ENCODE measurements around the gene GOLPH3.
"Not testable (repeated sequence)": the region's sequence is repeated elsewhere in the genome, so short reads cannot be mapped to it uniquely, and the experiment has no call there.

The GOLPH3 gene

DNA sequence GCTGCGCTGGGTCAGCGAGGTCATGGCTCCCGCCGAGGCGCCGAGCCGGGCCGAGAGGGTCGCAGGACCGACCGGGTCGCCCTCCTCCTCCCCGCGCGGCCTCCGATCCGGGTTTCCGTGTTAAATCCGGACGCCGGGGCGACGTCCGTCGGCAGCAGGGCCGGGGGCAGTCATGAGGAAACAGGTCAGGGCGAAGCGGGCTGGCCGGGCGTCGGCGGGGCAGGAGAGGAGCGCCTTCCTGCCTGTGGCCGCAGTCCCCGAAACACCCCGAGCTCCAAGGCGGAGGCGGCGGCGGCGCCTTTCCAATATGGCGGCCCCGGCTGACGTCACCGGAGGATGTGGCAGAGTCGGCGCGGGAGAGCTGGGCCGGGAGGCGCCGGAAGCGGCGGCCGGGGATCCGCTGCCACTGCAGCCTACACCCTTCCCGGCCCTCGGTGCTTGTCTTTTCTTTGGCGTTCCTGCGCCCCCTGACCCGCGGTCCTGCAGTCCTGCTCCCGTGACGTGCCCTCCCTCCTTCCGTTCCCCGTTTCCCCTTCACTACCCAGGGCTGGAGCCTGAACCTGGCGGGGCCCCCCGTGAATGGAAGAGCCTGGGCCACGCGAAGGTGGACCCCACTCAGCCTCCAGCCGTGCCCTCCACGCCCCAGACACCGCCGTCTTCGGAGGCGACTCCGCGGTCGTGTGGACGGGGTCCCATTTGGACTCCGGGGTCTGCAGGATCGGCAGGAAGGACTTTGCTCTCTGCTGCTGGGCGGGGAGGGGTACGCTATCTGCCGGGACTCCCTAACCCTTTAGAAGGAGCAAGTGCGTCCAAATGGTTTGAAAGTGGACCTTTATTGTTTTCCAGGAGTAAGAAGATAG, at the start of gene GOLPH3:
GOLPH3 (minus strand) TSS at position 309 of the 860 bp plus-strand sequence; CDS start at position 24, 285 bp downstream.
- in situ Hi-C loops (cut with MboI; ENCODE audit: low sequenced_read_pairs), result no loop called here

GRCh38 chr5:32222723-32223470, 48.8 kb upstream of the GOLPH3 start:
- in situ Hi-C loops (cut with MboI; ENCODE audit: low sequenced_read_pairs), result no loop called here

- in situ Hi-C loops (cut with MboI; ENCODE audit: low sequenced_read_pairs), result no loop called here
Measured at GRCh38 chr5:32217886-32218396, 43.8 kb upstream of the GOLPH3 start.

- in situ Hi-C loops (cut with MboI; ENCODE audit: low sequenced_read_pairs), result not testable (repeated sequence)
Measured at GRCh38 chr5:32214344-32214743, 40.2 kb upstream of the GOLPH3 start.

DNA sequence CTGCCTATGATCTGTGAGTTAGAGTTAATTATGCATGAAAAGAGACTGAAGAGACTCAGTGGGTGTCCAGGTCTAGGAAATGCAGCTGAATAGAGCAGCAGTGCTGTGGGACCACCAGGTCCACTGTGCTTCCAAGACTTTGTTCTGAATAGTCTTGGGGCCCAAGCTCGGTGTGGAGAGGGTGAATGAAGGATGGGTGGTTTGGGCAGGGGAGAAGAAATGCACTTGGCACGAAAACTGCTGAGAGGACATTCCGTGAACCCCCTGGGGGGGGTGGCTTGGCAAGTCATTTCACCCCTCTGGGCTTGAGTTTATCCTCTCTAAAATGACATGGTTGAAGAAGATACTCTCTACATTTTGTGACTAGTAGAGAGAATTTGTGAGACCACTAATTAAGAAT, 36.0 kb upstream of the GOLPH3 start:
- in situ Hi-C loops (cut with MboI; ENCODE audit: low sequenced_read_pairs), result no loop called here

- in situ Hi-C loops (cut with MboI; ENCODE audit: low sequenced_read_pairs), result not testable (repeated sequence)
Measured at GRCh38 chr5:32208837-32209236, 34.7 kb upstream of the GOLPH3 start.

DNA sequence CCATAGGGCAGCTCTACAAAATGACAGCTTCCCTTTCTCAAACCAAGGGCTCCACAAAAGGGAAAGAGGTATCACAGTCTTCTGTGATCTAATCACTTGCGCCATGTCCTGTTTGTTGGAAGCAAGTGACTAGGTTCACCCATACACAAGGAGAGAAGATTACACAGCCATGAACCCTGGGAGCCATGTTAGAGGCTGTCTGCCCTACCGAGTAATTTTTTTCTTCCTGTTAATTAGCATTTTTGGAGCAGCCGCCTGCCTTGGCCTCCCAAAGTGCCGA, 33.2 kb upstream of the GOLPH3 start:
- in situ Hi-C loops (cut with MboI; ENCODE audit: low sequenced_read_pairs), result no loop called here

DNA sequence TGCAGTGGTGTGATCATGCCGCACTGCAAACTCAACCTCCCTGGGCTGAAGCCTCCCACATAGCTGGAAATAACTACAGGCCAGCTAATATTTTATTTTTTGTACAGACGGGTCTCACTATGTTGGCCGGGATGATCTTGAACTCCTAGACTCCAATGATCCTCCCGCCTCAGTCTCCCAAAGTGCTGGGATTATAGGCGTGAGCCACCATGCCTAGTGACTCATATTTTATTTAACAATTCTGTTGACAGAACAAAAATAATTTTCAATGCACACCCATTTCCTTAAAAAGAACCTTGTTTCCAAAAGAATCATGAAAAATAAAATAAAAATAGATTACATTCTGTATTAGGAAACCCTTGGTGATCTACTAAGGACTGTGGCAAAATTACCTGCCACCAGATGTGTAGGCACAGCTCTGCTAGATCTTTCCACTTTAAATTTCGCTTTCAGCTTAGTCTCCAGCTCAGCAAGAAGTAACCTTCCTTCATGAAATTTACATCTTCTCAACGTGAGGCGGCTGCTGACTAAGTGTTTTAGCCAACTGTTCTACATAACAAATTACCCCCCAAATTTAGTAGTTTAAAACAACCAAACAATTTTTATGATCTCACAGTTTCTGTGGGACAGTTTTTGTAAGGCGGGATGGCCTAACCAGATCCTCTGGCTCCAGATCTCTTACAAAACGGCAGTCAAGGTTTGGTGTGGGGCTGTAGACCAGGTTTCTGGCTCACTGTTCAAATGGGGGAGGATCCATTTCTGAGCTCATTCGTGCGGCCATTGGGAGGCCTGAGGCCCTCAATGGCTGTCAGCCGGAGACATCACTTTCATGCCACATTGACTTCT, 32.6 kb upstream of the GOLPH3 start:
- in situ Hi-C loops (cut with MboI; ENCODE audit: low sequenced_read_pairs), result no loop called here

GRCh38 chr5:32206053-32206452, 31.9 kb upstream of the GOLPH3 start:
- in situ Hi-C loops (cut with MboI; ENCODE audit: low sequenced_read_pairs), result no loop called here

DNA sequence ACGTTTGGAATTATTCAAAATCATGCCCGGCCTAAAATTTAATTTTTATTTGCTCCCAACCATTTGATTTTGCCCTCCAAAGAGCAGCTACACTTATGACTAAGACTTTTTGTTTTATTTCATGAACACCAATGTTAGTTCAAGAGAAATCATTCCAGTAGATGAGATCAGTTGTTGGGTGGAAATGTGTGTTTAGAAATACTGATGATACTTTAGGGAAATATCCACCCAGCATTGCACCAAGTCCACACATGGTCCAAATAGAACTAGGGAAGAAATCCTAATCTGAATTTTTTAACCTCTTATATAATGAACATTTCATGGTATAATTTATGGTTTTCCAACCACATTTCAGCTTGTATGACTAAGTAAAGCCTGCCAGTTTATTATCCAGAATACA, 28.3 kb upstream of the GOLPH3 start:
- in situ Hi-C loops (cut with MboI; ENCODE audit: low sequenced_read_pairs), result no loop called here

GRCh38 chr5:32201122-32201753, 27.1 kb upstream of the GOLPH3 start:
- in situ Hi-C loops (cut with MboI; ENCODE audit: low sequenced_read_pairs), result no loop called here

DNA sequence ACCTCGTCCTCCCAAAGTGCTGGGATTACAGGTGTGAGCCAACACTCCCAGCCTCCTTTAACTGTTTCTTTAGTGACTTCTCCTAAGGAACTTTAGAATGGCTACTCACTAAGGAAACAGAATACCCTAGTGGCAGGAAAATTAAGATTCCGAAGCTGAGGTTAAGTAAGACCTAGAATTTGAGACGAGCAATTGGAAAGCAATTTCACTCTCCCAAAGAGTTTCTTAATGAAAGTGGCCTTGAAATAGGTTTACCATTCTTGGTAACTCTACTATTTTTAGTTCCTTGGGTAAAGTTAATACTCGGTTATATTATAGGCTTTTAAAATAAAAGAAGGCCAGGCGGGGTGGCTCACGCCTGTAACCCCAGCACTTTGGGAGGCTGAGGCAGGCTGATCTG, 22.9 kb upstream of the GOLPH3 start:
- in situ Hi-C loops (cut with MboI; ENCODE audit: low sequenced_read_pairs), result no loop called here

GRCh38 chr5:32195265-32195664, 21.1 kb upstream of the GOLPH3 start:
- in situ Hi-C loops (cut with MboI; ENCODE audit: low sequenced_read_pairs), result no loop called here

DNA sequence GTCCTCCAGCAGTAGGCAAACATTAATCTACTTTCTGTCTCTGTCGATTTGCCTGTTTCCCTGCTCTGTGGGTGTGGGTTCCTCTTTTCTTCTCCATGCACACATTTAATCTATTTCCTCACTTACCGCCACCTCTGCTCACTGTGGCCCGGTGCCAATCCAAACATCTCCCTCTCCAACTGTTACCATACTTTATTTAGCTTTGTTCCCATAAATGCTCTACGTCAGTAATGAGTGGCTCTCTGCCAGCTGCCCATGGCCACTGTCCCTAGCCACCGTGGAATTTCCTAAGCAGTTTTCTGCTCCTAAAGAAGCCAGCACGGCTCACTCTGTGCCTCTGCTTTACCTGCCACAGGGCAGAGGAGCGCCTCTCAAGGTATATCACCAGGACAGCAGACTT, 19.5 kb upstream of the GOLPH3 start:
- in situ Hi-C loops (cut with MboI; ENCODE audit: low sequenced_read_pairs), result no loop called here

DNA sequence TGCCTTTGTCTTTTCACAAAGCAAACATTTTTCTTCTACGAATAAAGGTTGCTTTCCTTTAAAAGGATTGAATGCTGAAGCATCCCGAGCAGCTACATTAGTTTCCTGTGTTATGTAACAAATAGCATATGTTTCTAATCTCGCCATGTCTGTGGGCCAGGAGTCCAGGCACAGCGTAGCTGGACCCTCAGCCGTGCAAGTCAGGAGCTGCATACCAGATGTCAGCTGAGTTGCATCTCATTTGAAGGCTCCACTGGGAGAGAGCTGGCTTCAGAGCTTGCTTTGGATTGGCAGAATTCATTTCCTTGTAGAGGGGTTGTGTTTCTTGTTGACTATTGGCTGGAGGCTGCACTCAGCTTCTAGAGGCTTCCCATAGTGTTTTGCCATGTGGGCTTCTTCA, 16.0 kb upstream of the GOLPH3 start:
- in situ Hi-C loops (cut with MboI; ENCODE audit: low sequenced_read_pairs), result no loop called here

DNA sequence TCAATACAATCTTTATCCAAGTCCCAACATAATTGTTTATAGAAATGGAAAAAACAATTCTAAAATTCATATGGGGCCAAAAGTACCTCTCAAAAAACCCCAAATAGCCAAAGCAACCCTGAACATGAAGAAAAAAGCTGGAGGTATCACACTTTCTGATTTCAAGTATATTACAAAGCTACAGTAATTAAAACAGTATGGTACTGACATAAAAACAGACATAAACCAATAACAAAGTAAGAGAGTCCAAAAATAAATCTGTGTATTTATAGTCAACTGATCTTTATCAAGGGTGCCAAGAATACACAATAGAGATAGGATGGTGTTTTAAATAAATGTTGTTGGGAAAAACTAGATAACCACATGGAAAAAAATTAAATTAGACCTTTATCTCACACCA, 13.6 kb upstream of the GOLPH3 start:
- in situ Hi-C loops (cut with MboI; ENCODE audit: low sequenced_read_pairs), result no loop called here

- in situ Hi-C loops (cut with MboI; ENCODE audit: low sequenced_read_pairs), result no loop called here
Measured at GRCh38 chr5:32182463-32183063, 8.4 kb upstream of the GOLPH3 start.

DNA sequence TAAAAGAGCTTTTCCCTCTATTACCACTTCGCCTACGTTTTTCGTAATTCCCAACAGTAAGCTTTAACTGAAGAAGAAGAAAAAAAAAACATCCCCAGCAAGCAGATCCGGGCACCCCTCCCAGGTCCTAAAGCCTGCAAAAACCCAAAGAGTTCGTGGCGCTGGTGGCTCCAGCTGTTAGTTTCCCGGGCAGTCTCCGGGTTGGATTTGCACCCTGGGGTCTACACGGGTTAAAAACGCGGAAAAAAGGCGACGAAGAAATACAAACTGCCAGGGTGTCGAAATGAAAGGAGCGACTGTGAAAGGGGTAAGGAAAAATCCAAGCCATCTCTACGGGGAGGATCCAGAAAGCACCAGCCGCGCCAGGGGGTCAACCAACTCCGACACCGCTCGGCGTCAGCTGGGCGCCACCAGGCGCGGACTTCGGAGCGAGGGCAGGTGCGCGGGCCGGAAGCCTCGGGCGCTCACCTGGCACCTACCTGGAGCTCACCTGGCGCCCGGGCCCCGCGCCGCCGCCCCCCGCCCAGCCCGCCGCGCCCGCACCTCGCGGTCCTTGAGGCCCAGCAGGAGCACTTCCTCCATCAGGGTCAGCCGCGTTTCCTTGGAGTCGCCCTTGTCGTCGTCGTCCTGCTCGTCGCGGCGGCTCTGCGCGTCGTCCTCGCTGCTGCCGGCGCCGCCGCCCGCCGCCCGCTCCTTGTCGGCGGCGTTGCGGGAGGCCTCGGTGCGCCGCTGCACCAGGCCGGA, 680 bp downstream of the GOLPH3 start:
- in situ Hi-C loops (cut with MboI; ENCODE audit: low sequenced_read_pairs), result no loop called here

DNA sequence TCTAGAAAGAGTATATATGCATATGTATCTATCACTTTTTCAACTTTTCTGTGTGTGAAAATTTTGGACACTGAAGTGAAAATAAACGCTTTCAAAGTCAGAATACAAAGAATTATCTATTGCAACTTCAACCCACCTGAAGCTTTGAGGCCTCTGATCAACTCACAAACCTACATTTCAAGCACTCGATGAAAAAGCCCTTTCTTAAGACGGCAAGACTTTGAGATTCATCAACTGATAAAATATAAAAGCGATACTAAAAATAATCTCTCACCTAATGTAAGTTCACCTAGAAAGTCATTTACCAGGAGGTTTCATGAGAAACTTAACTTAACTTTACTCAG, 1.2 kb downstream of the GOLPH3 start:
- in situ Hi-C loops (cut with MboI; ENCODE audit: low sequenced_read_pairs), result no loop called here
